AG09319 (cell line): ENCODE data around the gene EPB41L1.

ENCODE experiments used
- DNase-seq: peaks from one replicate; pipeline ENCODE4 v3.0.0-alpha.2; 2010; ENCODE audit warnings: low read depth; ENCODE audit errors: extremely low read depth
- CTCF ChIP-seq: IDR thresholded peaks from 2 replicates; pipeline ENCODE4 v1.5.1; 2011; ENCODE audit warnings: low read depth, mild to moderate bottlenecking, inconsistent platforms, low read length, moderate library complexity

The EPB41L1 gene

GRCh38 chr20:36230019-36230418, 75.5 kb downstream of the EPB41L1 start:
- no peak for TF ChIP-seq CTCF
- no peak for DNase-seq

GRCh38 chr20:36231331-36231730, 76.8 kb downstream of the EPB41L1 start:
- DNase-seq: no peak
- TF ChIP-seq CTCF: no peak

- DNase-seq: no peak
- no peak for TF ChIP-seq CTCF
Observed at GRCh38 chr20:36234771-36235320, 80.3 kb downstream of the EPB41L1 start.

- DNase-seq: peak; percentile 43
- TF ChIP-seq CTCF: no peak
Observed at GRCh38 chr20:36235892-36236785, 81.6 kb downstream of the EPB41L1 start, which contains the start of gene AAR2. AAR2 (plus strand) TSS chr20:36236478; CDS start chr20:36239869, 3,391 bp downstream.

GRCh38 chr20:36236786-36237121, 82.2 kb downstream of the EPB41L1 start:
- TF ChIP-seq CTCF: no peak
- DNase-seq: no peak

- no peak for DNase-seq
- TF ChIP-seq CTCF: no peak
Observed at GRCh38 chr20:36237477-36237876, 82.9 kb downstream of the EPB41L1 start.

GRCh38 chr20:36238153-36238552, 83.6 kb downstream of the EPB41L1 start:
- no peak for DNase-seq
- TF ChIP-seq CTCF: no peak
